Stimulated activated CD8-positive, alpha-beta memory T cell treated with anti-CD3 and anti-CD28 coated beads, Interleukin-15, amount 100 ng/mL, for 48 hours (primary cell): Measurements from ENCODE around the gene PRR5L.
"Not testable (repeated sequence)": the region's sequence is repeated elsewhere in the genome, so short reads cannot be mapped to it uniquely, and the experiment has no call there.

Experiments used
- DNase-seq, 2 donors: peaks; one replicate each; pipeline ENCODE4 v3.0.0-alpha.2; 2020; ENCODE audit warnings: low read depth in 2 of 2

PRR5L gene

DNA sequence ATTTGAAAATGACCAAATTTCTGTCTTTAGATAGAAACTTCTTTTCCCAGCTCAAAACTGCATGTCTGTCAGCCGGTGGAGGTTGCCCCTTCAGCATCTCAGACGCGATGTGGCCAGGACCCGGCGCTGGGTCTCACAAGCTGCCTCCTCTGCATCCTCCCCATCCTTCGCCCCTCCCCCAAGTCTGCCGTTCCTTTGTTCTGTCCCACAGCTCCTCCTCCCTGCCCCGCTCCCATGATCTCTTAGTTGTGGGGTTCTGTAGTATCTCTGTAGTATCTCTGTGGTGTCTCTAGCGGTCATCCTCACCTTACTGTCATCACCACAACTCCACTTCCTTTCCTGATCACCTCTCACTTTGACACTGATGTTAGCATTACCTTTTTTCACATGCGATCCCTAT is 164.1 kb downstream of the PRR5L start:
- DNase-seq = no peak

DNA sequence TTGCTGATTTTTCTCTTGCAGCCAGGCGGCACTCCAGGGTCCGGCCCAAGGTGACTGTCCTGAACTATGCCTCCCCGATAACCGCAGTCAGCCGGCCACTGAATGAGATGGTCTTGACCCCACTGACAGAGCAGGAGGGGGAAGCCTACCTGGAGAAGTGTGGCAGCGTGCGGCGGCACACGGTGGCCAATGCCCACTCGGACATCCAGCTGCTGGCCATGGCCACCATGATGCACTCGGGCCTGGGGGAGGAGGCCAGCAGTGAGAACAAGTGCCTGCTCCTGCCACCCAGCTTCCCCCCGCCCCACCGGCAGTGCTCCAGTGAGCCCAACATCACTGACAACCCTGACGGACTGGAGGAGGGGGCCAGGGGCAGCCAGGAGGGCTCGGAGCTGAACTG is 166.2 kb downstream of the PRR5L start:
- DNase-seq = no peak

DNA sequence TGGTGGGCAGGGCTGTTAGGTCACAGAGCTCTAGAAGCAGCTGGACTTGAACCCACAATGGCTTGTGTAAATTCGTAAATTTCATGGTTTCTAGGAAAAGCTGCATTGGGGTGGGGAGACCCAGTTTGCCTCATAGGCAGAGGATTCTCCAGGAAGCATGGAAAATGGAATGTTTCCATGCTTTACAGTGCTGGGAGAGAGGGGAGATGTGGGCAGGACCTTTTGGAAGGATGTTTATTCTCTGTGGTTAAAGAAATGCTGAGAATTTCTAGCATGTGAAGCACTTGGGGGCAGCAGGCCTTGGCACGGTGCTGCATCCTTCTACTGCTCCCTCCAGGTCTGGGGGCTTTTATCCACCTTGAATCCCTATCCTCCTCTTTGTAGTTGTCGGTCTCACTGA is 167.7 kb downstream of the PRR5L start:
- DNase-seq = no peak

DNA sequence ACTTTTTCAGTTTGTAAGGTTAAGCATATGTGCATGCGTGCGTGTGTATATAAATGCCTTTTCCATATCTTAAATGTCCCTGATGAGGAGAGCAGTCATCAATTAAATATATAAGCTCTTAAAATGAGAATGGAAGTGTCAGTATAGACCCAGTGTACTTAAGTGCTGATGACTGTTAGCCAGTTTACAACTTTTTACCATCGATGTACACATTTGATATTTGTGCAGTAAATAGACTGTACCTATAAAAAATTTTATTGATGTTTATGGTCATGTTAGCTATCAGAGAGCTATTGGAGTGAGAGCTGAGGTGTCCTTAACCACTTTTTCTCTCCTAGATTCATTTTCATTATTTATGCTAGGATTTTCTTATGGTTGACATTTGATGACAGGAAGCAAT is 168.6 kb downstream of the PRR5L start:
- no peak for DNase-seq

DNA sequence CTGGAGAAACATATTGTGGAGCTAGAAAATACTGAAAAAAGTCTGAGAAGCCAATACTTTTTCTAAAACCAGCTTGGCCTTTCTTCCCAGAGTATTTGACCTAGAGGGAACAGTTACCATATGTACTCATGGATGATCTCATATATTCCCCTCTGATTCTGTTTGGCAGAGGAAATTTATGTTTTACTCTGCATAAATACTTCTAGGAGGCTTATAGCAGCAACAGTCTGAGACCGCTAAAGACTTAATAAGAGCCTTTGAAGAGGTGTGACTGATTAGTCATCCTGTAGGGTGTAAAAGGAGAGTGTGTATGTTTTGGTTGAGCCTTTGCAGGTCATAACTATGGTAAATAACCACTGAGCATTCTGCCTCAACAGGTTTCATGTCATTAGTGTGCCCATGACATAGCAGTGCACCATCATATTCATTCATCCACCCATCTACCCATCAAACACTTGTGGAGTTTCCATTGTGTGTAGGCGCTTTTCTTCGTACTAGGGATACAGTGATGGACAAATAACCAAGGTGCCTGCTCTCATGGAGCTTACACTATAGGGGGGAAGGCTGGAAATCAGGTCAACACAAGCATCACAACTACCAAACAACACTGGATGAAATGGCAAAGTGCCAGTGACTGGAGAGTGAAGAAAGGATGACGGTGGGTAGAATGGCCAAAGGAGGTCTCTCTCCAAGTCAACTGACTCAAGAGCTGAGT is 169.5 kb downstream of the PRR5L start:
- DNase-seq = no peak

DNA sequence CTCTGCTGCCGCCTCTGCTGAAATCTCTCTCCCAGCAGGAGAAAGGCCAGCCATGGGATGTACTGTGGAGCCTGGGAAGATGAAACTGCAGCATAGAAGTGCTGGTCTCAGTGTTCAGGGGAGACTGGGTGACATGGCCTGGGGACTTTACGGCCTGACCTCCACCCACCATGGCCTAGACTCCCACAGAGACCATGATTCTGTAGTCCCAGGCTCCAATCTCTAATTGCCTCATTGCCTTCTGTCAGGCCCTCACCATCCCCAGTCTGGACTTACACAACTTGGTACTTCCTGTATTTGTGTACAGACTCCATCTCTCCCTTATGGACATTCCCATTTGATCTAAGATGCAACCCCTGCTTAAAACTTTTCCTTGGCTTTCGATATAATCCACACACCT is 170.9 kb downstream of the PRR5L start:
- DNase-seq = no peak

DNA sequence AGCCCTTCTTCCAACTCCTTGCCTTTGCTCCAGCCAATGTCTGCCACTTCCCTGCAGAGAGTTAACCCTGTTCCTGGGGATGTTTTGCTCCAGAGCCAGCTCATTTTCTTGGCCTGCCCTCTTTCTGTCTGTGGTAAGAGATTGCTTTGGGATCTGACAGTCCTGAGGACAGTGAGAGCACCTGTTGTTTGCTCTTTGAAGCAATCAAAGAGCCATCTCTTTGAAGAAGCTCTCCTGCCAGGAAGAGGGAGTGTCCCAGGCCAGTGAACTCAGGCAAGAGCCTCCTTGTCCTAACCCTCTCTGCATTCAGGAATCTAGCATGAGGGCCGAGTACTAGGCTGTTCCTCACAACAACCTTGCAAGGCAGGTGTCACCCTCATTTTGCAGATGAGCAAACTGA is 171.8 kb downstream of the PRR5L start:
- no peak for DNase-seq

DNA sequence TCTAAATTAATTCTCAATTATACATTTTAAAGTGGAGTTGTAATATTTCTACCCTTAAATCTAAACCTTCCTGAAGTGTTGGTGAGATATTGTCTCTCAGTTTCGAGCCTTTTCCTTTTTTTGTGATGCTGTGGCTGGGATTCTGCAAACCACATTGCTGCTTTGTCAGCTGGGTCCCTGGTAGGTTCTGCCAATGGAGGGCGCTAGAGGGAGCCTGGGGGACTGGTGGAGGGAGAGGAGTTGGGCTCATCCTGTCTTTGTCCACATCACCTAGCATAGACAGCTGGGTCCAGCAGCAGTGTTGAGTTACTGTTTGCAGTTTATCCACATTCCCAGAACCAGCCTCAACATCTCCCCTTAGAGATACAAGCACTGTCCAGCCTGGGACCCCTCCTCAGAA is 173.0 kb downstream of the PRR5L start:
- no peak for DNase-seq

DNA sequence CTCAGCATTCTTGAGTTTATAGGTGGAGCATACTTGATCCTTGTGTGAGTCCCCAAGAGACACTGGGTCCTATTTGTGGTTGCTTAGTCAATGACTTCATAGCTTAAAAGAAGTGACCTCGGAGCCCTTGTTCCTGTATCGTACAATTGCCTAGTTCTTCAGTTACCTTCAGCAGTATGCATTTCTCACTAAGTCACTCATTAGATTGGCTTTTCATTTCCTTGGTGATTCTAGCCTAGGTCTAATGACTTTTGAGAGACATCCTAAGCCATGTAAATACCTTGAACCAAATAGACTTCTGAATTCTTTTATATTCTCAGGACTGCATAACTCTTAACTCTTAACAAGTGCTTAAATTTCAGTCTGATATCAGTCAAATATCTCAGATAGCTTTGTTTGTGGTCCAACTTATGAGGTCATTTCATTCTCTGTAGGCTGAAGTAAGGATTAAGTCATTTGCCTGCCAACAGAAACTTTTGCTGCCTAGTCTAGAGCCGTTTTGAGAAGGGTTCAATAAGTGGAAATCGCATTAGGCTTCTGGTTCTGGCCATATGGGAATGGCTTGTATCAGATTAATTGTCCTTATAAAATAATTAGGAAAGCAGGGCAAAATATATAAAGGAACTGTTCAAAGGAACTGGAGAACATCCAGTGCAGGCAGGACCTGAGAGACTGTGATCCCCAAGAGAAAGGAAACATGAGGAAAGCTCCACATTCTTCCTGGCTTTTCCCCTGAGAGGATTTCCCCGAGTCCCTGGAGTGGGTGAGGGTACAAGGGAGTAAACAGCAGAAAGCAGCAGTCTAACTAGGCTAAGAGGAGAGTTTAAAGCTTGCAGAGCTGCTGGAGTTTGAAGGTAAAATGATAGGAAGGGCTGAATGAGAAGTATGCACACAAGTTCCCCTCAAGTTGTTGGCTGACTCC is 174.1 kb downstream of the PRR5L start:
- DNase-seq = no peak

DNA sequence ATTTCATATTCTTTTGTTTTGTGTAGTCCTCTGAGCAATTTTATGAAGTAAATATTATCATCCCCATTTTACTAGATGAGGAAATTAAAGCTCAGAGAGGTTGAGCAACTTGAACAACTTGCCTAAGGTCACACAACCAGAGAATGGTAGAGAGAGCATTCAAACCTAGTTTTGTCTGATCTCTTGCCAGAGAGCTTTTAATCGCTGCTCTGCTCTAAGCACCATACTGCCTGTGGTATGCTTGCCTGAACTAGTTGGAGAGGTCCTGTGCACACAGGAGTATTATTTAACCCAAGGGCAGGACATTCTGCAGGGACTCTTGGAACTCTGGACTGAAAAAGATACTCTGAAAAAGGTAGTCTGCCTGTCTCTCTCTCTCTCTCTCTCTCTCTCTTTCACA is 175.5 kb downstream of the PRR5L start:
- no peak for DNase-seq

DNA sequence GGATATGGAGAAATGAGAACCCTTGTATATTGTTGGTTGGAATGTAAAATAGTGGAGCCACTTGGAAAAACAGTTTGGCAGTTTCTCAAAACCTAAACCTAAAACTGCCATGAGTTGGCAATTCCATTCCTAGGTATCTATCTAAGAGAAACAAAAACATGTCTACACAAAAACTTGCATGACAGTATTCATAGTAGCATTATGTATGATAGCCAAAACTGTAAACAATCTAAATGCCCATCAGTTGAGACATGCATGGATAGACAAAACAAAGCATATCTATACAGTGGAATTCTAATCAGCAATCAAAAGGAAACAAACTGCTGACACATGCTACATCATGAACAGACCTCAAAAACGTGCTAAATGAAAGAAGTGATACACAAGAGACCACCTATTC is 179.1 kb downstream of the PRR5L start:
- DNase-seq = no peak

DNA sequence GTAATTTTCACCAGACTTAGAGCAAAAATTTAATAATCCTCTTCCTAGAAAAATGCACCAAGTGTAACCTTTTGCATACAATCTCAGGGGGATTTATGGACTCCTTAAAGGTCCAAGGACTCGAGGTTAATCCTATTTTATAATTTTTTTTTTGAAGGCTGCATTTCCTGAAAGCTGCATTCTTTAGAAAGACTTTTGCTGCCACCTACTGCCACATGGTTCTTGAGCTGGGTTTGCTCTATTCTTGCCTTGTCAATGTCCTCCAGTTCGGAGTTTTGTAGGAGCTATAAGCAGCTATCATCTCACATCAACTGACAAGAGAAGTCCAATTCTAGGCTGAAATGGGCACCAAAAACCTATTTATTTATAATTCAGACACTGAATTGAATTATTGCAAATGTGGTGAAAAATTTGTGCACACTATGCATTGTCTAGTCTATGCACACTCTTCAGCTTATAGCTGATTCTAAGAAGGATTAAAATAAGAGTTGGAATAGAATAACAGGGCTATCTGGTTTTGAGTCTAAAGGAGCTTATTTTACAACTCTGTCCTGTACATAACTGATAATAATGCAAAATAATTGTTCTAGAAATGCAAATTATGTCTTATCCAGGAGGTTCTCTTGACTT is 182.7 kb downstream of the PRR5L start:
- no peak for DNase-seq

DNA sequence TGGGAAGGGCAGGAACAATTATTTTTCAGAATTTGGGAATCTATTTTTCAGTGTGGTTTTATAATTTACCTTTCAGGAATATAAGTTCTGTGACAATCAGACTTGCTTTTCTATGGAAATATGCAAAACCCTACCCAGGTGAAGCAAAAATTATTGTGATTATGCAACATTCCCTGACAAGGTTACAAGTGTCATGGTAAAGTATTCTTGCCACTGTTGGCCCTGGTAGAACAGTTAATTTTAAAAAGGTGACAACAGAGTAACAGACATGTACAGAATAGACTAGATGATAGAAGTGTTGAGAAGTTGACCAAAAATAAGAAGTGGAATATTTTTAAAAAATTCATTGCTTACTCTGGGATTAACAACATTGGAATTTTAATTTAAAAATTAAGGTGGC is 184.7 kb downstream of the PRR5L start:
- DNase-seq = no peak

DNA sequence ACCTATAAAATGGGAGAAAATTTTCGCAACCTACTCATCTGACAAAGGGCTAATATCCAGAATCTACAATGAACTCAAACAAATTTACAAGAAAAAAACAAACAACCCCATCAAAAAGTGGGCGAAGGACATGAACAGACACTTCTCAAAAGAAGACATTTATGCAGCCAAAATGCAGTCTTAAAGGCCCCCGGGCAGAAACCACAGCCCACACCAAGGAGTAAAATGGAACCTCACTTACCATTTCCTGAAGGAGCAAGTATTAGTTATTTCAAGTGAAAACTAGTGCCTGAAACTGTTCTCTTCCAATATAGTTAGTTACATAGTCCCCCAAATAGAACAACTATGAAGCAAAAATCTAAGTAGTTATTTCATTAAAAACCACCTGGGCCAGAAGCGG is 187.0 kb downstream of the PRR5L start:
- DNase-seq = not testable (repeated sequence)

DNA sequence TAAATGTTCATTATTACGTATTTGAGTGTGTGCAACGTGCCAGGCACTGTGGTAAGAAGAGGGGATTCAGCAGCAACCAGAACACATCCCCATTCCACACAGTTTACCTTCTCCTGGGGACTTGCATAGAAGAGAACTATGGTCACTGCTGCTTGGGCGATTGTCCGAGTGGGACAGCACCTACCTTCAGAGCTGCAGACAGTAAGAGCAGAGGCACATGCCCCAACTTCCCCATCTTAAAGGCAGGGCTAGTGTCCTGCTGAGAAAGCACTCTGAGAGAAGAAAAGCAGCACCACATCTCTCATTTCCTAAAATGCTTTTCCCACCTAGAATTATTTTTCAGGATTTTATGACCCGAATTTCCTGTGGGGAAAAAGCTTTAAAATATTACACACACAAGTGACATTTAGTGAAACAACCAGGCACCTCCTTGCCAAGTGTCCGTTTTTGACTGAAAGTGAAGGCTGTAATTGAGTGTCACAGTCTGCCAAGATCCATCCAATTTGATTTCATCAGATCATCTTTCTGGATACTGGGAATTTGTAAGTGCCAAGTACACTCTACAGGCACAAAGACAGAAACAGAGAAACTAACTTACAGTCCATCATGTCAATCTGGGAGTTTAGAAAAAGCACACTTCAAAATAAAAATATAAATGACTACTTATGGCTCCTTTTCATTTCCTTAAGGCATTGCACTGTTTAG is 189.4 kb downstream of the PRR5L start:
- no peak for DNase-seq

DNA sequence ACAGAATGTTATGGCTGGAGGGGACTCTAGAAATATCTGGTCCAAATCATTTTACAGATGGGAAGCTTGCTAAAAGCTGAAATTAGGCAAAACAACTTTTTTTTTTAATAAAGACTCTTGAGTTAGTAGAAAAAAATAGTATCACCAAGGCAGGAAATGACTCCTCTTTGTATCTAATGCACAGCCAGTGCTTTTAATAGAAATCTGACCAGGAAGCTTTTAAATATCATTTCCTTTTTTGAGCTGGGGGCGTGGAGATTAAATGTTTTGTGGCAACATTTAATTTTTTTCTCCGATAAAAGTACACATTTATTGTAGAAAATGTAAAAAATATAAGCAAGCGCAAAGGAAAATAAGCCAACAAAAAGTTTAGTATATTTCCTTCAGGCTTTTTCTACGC is 191.5 kb downstream of the PRR5L start:
- DNase-seq = no peak

DNA sequence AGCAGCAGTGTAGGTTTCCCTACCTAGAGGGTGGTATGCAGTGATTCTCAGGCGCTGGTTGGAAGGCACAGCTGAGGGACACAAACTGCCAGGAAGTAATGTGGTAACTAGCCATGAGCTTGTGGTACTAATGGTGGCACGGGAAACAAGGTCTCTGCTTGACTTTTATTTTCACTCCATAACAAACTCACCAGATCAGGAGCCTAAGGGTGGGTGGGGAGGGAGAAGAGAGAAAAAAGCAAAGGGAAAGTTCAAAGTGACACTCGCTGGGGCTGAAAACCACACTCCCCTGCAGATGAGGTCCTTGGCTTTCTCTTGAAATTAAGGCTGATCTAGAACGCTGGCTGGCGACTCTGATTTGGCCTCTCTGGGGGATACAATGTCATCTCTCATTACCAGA is 192.0 kb downstream of the PRR5L start:
- no peak for DNase-seq

DNA sequence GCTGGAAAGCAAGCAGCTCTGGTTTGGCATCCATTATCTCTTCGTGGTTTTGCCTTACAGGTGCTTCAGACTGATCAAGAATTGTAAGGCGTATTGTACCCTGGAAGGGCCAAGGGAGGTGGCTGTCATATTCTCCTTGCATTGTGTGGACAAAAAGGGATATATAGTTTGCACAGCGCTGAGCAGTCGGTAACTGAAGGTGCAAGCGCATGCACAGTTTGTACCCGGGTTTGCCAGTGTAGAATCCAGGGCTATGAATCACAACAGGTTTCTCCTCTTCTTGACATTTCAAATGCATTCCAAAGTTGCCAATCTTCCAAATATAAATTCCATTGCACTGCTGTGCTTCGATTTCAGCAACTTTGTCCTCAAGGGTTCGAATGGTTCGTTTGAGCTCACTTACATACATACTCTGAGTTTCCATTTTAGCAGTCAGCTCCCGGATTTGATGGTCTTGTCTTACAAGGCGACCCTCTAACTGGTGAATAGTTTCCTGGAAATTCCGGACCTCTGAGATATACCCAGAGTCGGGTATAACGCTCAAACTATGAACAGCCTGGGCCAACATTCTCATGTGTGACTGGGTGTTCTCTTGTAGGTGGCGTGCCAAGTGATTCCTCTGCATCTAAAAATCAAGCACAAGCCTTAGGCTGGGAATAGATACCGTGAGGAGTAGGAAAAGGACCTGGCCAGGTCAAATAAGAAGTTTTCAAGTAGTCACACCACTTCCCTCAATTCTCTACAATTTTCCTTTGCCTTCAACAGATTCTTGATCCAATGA is 194.1 kb downstream of the PRR5L start:
- DNase-seq = no peak

DNA sequence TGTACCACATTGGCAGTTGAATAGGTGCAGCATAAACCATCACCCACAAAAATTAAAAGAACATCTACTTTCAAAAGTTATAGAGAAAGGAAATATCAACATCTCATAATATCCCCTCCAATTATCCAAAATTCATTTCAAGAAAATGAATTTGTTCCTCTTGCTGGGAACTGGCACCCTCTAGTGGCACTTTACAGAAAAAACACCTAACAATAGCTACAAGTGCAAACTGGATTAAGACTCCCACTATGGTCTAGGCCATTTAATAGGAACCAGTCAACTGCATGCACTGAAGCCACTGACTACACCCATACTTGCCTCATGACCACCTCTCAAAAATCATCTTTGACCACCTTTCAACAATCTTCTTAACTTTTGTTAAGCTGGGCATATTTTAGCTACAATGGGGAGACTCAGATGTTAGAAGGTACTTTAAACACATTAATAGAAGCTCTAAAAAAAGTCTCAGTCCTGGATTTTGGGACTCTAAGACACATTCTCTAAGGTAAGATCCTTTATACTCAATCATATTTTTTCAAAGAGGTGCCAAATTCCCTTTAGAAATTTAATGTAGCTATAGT is 196.7 kb downstream of the PRR5L start:
- no peak for DNase-seq

DNA sequence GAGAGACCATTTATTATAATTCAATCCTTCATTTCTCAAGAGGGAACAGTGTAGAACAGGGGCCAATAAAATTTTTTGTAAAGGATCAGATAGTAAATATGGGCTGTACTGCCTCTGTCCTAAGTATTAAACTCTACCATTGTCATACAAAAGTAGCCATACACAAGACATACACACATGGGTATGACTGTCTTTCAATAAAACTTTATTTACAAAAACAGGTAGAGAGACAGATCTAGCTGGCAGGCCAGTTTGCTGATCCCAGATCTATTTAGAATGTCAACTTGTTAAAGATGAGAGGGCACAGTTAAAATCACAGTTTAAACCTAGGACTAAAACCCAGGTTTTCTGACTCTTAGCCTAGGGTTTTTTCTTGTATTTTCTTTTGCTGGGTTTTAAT is 197.2 kb downstream of the PRR5L start:
- no peak for DNase-seq

DNA sequence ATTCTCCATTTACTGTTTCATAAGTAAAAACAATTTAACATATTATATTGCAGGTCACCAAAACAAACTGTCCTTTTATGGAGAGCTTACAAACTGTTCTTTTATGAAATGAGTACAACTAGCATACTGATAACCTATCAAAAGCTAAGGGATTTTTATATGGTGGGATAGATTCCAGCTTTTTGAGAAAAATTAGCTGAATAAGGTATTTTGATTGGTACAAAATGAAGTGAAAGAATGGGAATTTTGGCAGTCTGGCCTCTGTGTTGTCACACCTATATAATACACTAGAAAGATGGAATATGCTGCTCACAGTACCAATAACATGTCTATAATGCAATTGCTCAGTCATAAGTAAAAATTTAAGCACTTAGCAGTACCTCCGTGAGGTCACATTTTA is 202.6 kb downstream of the PRR5L start:
- no peak for DNase-seq
